ENCODE measurements around the gene OR2V1. TPM values are rescaled to one million over a fixed set of nuclear protein-coding genes. Genes with fewer than 3 reads are reported as not detected.
"Not testable (repeated sequence)": the region's sequence is repeated elsewhere in the genome, so short reads cannot be mapped to it uniquely, and the experiment has no call there.

Gene OR2V1
- total and polyA plus RNA-seq, 2 experiments from 2014 or later = not detected

- H3K27ac ChIP-seq = no peak overlapping the region
- H3K27me3 ChIP-seq = no peaks in the 10 kb centered on the region
- H3K36me3 ChIP-seq = no peaks in the 10 kb centered on the region
- DNase-seq (ENCODE audit: low read depth in 1 of 2, low spot score in 1 of 2) = no peak
- H3K4me3 ChIP-seq = no peak overlapping the region
- no peak for TF ChIP-seq CTCF (IDR thresholded peaks at IDR 0.05; ENCODE audit: low read depth, low read length)
- no peaks in the 10 kb centered on the region for H3K4me1 ChIP-seq (ENCODE audit: low read depth)
- no peaks in the 10 kb centered on the region for H3K9me3 ChIP-seq (ENCODE audit: low read depth)
These were observed 18.4 kb upstream of the OR2V1 start for GRCh38 chr5:181149355-181149754.

GRCh38 chr5:181146927-181147636 is 16.1 kb upstream of the OR2V1 start, which contains the start of gene OR2V2:
Gene OR2V2 (plus strand): TSS chr5:181147586. CDS start chr5:181154943, 7,357 bp downstream.
- not testable (repeated sequence) for H3K27ac ChIP-seq; H3K36me3 ChIP-seq; DNase-seq (ENCODE audit: low read depth in 1 of 2, low spot score in 1 of 2); H3K9me3 ChIP-seq (ENCODE audit: low read depth); H3K27me3 ChIP-seq; H3K4me1 ChIP-seq (ENCODE audit: low read depth); H3K4me3 ChIP-seq

GRCh38 chr5:181145133-181145532 is 14.2 kb upstream of the OR2V1 start:
- no peaks in the 10 kb centered on the region for H3K4me1 ChIP-seq (ENCODE audit: low read depth)
- no peak overlapping the region for H3K27ac ChIP-seq
- TF ChIP-seq CTCF (IDR thresholded peaks at IDR 0.05; ENCODE audit: low read depth, low read length) = no peak
- no peak overlapping the region for H3K4me3 ChIP-seq
- no peak for DNase-seq (ENCODE audit: low read depth in 1 of 2, low spot score in 1 of 2)
- H3K27me3 ChIP-seq = no peaks in the 10 kb centered on the region
- no peaks in the 10 kb centered on the region for H3K9me3 ChIP-seq (ENCODE audit: low read depth)
- H3K36me3 ChIP-seq = no peaks in the 10 kb centered on the region

GRCh38 chr5:181142054-181142453 is 11.1 kb upstream of the OR2V1 start:
- Histone ChIP-seq H3K9me3 (ENCODE audit: low read depth) (no peaks in the 10 kb centered on the region), H3K27ac (no peak overlapping the region), H3K4me3 (no peak overlapping the region), H3K36me3 (no peaks in the 10 kb centered on the region), H3K4me1 (ENCODE audit: low read depth) (no peaks in the 10 kb centered on the region), H3K27me3 (no peaks in the 10 kb centered on the region)
- no peak for TF ChIP-seq CTCF (IDR thresholded peaks at IDR 0.05; ENCODE audit: low read depth, low read length)
- no peak for DNase-seq (ENCODE audit: low read depth in 1 of 2, low spot score in 1 of 2)

- no peak for TF ChIP-seq CTCF (IDR thresholded peaks at IDR 0.05; ENCODE audit: low read depth, low read length)
- Histone ChIP-seq H3K36me3 (no peaks in the 10 kb centered on the region), H3K27ac (no peak overlapping the region), H3K4me3 (no peak overlapping the region), H3K27me3 (no peaks in the 10 kb centered on the region), H3K9me3 (ENCODE audit: low read depth) (no peaks in the 10 kb centered on the region), H3K4me1 (ENCODE audit: low read depth) (no peaks in the 10 kb centered on the region)
- DNase-seq (ENCODE audit: low read depth in 1 of 2, low spot score in 1 of 2) = no peak
These were observed 9.8 kb upstream of the OR2V1 start for GRCh38 chr5:181140766-181141165.

- Histone ChIP-seq H3K9me3 (ENCODE audit: low read depth) (no peaks in the 10 kb centered on the region), H3K36me3 (no peaks in the 10 kb centered on the region), H3K4me3 (no peak overlapping the region), H3K27ac (no peak overlapping the region), H3K27me3 (no peaks in the 10 kb centered on the region), H3K4me1 (ENCODE audit: low read depth) (no peaks in the 10 kb centered on the region)
- TF ChIP-seq CTCF (IDR thresholded peaks at IDR 0.05; ENCODE audit: low read depth, low read length) = no peak
- DNase-seq (ENCODE audit: low read depth in 1 of 2, low spot score in 1 of 2) = no peak
These were observed 7.3 kb upstream of the OR2V1 start for GRCh38 chr5:181138258-181138657.
